ENCODE results near the gene EMP1. TPM values are rescaled to one million over a fixed set of nuclear protein-coding genes. Genes with fewer than 3 reads are reported as not detected.

Gene EMP1
- total RNA-seq, 1 experiment from 2014 or later = 193 TPM

DNA sequence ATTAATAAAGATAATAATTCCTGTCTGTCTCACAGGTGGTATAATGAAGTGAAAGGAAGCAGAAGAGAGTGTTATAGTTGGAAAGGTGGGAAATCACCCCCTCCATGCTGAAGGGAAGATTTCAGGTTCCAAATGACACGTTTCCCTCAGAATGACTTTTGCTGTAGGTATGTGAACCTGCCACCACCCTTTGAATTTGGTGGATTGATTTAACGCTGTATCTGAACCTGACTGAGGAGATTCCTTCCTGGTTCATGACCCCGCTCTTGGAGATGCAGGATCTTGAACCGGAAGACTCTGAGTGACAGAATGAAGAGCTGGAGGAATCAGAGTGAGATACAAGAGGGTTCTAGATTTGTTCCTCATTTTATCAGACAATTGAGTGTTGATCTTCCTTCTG, 20.3 kb upstream of the EMP1 start:
- H3K27ac Mint-ChIP-seq (ENCODE audit: low read depth, unreplicated experiment) = peak overlapping the region; percentile 66
- ChIA-PET POLR2A (interaction anchor here (1.1 to 11.1 kb wide), 9 partner anchors 12 to 76 kb away, joined by 3 to 364 read pairs (median 6); partner anchors contain the start of genes EMP1 and GSG1), CTCF (interaction anchor here (0.6 to 2.5 kb wide), 7 partner anchors 12 to 191 kb away, joined by 3 to 9 read pairs (median 4); no protein-coding TSS in a partner anchor)
- BruUV-seq (replicated peaks) = no TSS peak
- H3K4me1 Mint-ChIP-seq (ENCODE audit: insufficient read depth, unreplicated experiment) = peaks cover 53% of the 10 kb centered on the region
- H3K4me3 Mint-ChIP-seq (ENCODE audit: unreplicated experiment) = no peak overlapping the region
- no peak for DNase-seq (ENCODE audit: unreplicated experiment)
- H3K27me3 Mint-ChIP-seq (ENCODE audit: insufficient read depth, unreplicated experiment) = no peaks in the 10 kb centered on the region
- no peaks in the 10 kb centered on the region for H3K36me3 Mint-ChIP-seq (ENCODE audit: insufficient read depth, unreplicated experiment)
- no peak for TF ChIP-seq CTCF (IDR thresholded peaks at IDR 0.05; ENCODE audit: unreplicated experiment)
- intact Hi-C loops (cut with micrococcal nuclease) = no loop called here
- H3K9me3 Mint-ChIP-seq (ENCODE audit: unreplicated experiment) = no peaks in the 10 kb centered on the region

DNA sequence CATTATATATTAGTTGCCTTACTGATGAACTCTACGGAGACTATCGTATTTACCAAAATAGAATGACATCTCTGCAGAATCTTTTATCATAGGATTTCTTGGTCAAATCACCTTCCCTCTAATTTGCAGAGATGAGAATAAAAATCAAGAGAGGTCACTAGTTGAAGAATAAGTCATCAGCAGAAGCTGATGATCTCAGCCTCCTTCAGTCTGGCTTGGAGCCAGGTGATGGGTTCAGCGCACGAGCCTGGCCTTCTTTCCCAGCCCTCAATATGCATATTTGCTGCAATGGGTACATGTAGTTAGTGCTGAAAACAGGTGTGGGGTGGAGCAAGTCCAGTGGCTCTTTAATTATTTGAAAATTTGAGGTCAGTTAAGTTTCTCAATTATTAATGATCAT, 19.2 kb upstream of the EMP1 start:
- ChIA-PET POLR2A (interaction anchor here (0.7 to 11.1 kb wide), 5 partner anchors 13 to 160 kb away, joined by 3 to 364 read pairs (median 63); partner anchors contain the start of genes EMP1 and GSG1), CTCF (interaction anchor here (2.5 kb wide), 1 partner anchor 78 kb away, joined by 9 read pairs; no protein-coding TSS in a partner anchor)
- H3K9me3 Mint-ChIP-seq (ENCODE audit: unreplicated experiment) = no peaks in the 10 kb centered on the region
- H3K4me3 Mint-ChIP-seq (ENCODE audit: unreplicated experiment) = no peak overlapping the region
- H3K4me1 Mint-ChIP-seq (ENCODE audit: insufficient read depth, unreplicated experiment) = peaks cover 42% of the 10 kb centered on the region
- no peak overlapping the region for H3K27ac Mint-ChIP-seq (ENCODE audit: low read depth, unreplicated experiment)
- intact Hi-C loops (cut with micrococcal nuclease) = no loop called here
- BruUV-seq (replicated peaks) = no TSS peak
- DNase-seq (ENCODE audit: unreplicated experiment) = peak; percentile 47
- H3K36me3 Mint-ChIP-seq (ENCODE audit: insufficient read depth, unreplicated experiment) = no peaks in the 10 kb centered on the region
- no peak for TF ChIP-seq CTCF (IDR thresholded peaks at IDR 0.05; ENCODE audit: unreplicated experiment)
- no peaks in the 10 kb centered on the region for H3K27me3 Mint-ChIP-seq (ENCODE audit: insufficient read depth, unreplicated experiment)

GRCh38 chr12:13177906-13178305, 18.6 kb upstream of the EMP1 start:
- Mint-ChIP-seq H3K9me3 (ENCODE audit: unreplicated experiment) (no peaks in the 10 kb centered on the region), H3K27ac (ENCODE audit: low read depth, unreplicated experiment) (no peak overlapping the region), H3K4me3 (ENCODE audit: unreplicated experiment) (no peak overlapping the region), H3K27me3 (ENCODE audit: insufficient read depth, unreplicated experiment) (no peaks in the 10 kb centered on the region), H3K4me1 (ENCODE audit: insufficient read depth, unreplicated experiment) (peaks cover 37% of the 10 kb centered on the region), H3K36me3 (ENCODE audit: insufficient read depth, unreplicated experiment) (no peaks in the 10 kb centered on the region)
- no peak for TF ChIP-seq CTCF (IDR thresholded peaks at IDR 0.05; ENCODE audit: unreplicated experiment)
- ChIA-PET POLR2A (interaction anchor here (0.6 to 11.1 kb wide), 9 partner anchors 14 to 177 kb away, joined by 3 to 364 read pairs (median 4); partner anchors contain the start of genes EMP1 and GSG1), CTCF (interaction anchor here (0.6 to 2.8 kb wide), 7 partner anchors 11 to 106 kb away, joined by 3 to 21 read pairs (median 4); partner anchors contain the start of gene EMP1)
- intact Hi-C loops (cut with micrococcal nuclease) = no loop called here
- DNase-seq (ENCODE audit: unreplicated experiment) = no peak
- BruUV-seq (replicated peaks) = no TSS peak

DNA sequence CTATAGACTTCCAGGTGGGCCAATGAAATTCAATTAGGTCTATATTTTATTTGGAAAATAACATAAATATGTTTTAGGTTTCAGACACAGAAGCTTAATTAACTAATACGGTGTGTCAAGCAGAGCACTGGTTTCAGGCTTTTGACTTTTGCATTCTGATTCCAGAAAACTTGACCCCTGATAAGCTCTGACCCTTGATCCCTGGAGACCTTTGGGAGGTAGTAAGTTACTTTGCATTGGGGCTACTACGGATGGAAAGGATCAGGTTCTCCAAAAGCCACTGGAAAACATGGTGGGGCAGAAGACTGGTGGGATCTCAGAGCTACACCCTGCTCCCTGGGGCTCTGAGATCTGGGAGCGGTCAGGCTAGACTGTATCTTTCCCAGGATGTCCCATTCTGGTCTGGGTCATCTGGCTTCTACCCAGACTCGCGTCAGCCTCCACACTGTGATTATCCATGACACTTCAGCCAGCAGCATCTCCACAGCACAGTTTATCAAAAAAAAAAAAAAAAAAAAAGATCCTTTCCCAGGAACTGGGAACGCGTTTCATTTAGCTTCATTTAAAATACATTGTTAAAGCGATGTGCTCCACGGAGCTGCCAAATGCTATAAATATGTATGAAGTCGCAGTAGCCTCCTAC, 17.8 kb upstream of the EMP1 start:
- intact Hi-C loops (cut with micrococcal nuclease) = no loop called here
- H3K9me3 Mint-ChIP-seq (ENCODE audit: unreplicated experiment) = no peaks in the 10 kb centered on the region
- no peak for DNase-seq (ENCODE audit: unreplicated experiment)
- H3K4me1 Mint-ChIP-seq (ENCODE audit: insufficient read depth, unreplicated experiment) = peaks cover 29% of the 10 kb centered on the region
- peak overlapping the region; percentile 69 for H3K27ac Mint-ChIP-seq (ENCODE audit: low read depth, unreplicated experiment)
- POLR2A ChIA-PET = interaction anchor here (0.6 to 11.1 kb wide), 13 partner anchors 13 to 454 kb away, joined by 3 to 364 read pairs (median 4); partner anchors contain the start of gene EMP1
- H3K36me3 Mint-ChIP-seq (ENCODE audit: insufficient read depth, unreplicated experiment) = no peaks in the 10 kb centered on the region
- H3K27me3 Mint-ChIP-seq (ENCODE audit: insufficient read depth, unreplicated experiment) = no peaks in the 10 kb centered on the region
- no peak for TF ChIP-seq CTCF (IDR thresholded peaks at IDR 0.05; ENCODE audit: unreplicated experiment)
- no peak overlapping the region for H3K4me3 Mint-ChIP-seq (ENCODE audit: unreplicated experiment)
- BruUV-seq (replicated peaks) = no TSS peak
- CTCF ChIA-PET = interaction anchor here (0.6 to 2.8 kb wide), 11 partner anchors 8 to 285 kb away, joined by 3 to 21 read pairs (median 4); partner anchors contain the start of gene EMP1
